ENCODE results near the gene NUP205. TPM values are rescaled to one million over a fixed set of nuclear protein-coding genes. Genes with fewer than 3 reads are reported as not detected.

Gene NUP205
- total RNA-seq, 1 experiment from 2014 or later, result 91.0 TPM

DNA sequence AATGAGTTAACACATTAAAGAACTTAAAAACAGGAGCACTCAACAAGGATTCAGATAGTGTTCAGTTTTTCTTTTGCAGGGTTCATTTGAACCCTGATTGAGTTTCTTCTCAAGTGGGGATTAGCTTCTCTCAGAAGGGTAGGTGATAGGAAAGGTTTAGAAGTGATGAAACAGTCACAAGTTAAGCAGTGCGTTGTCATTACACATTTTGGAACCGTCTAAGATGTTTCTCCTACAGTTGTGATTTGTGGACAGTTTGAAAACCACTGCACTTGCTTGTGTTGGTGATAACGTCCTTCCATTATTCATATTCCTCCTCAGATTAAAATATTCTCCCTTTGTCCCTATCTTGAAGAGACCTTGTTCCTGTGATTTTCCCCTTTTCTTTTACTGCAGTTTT is 107.3 kb downstream of the NUP205 start:
- Histone ChIP-seq H3K9me3 (ENCODE audit: control insufficient read depth in 1 of 2, insufficient read depth in 1 of 2, low read depth in 1 of 2, low read length in 2 of 2) (no peaks in the 10 kb centered on the region), H2AFZ (ENCODE audit: low read depth, low read length, poor library complexity, severe bottlenecking) (no peak overlapping the region), H3K27ac (ENCODE audit: low read depth, low read length) (no peak overlapping the region), H3K36me3 (ENCODE audit: control insufficient read depth in 1 of 2, insufficient read depth in 2 of 2, low read length in 2 of 2) (no peaks in the 10 kb centered on the region), H3K4me1 (ENCODE audit: control insufficient read depth in 1 of 2, insufficient read depth in 2 of 2, low read length in 2 of 2) (peaks cover 3 to 22% of the 10 kb centered on the region in 2 experiments; a peak in 1 of 4 replicates), H3K79me2 (ENCODE audit: insufficient read depth, low read length) (peaks cover 75% of the 10 kb centered on the region), H3K27me3 (ENCODE audit: insufficient read depth, low read length) (no peaks in the 10 kb centered on the region), H3K9me2 (ENCODE audit: insufficient read depth) (no peaks in the 10 kb centered on the region), H3K4me3 (replicated peaks in 1 of 2; ENCODE audit: low read depth in 1 of 2, low read length in 2 of 2) (no peak overlapping the region), H4K20me1 (ENCODE audit: insufficient read depth) (no peaks in the 10 kb centered on the region), H3K4me2 (ENCODE audit: low read length) (no peak overlapping the region), H3K9ac (ENCODE audit: low read length) (no peak overlapping the region)
- TF ChIP-seq YY1 (IDR thresholded peaks at IDR 0.05; ENCODE audit: extremely low read depth, insufficient replicate concordance, low read depth, low read length) (no peak), ATF3 (IDR thresholded peaks at IDR 0.05) (no peak)
- ChIA-PET POLR2A (interaction anchor here (3.0 kb wide), 1 partner anchor 79 kb away, joined by 11 read pairs; no protein-coding TSS in a partner anchor), RAD21 (ENCODE audit: low non-redundant PET in 1 of 2, low total read pairs in 2 of 2, uncharacterized antibody in 2 of 2, unreplicated experiment in 2 of 2) (no interaction called here), CTCF (no interaction called here)
- ATAC-seq (no peak), DNase-seq (ENCODE audit: low read depth, low spot score) (no peak)
- intact Hi-C loops (cut with micrococcal nuclease), result loop anchor here (5.0 kb wide), 1 partner anchor 1953 kb away; no protein-coding TSS in a partner anchor
- BruUV-seq (replicated peaks), result no TSS peak

DNA sequence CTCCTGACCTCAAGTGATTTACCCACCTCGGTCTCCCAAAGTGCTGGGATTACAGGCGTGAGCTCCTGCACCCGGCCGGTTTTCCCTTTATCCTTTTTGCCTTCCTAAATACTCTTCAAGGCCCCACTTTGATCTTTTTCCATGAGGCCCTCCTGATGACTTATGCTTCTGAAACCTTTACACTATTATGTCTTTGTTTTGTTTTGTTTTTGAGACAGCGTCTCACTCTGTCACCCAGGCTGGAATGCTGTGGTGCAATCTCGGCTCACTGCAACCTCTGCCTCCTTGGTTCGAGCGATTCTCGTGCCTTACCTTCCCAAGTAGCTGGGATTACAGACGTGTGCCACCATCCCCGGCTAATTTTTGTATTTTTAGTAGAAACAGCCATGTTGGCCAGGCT is 108.4 kb downstream of the NUP205 start:
- ChIA-PET RAD21 (ENCODE audit: low non-redundant PET in 1 of 2, low total read pairs in 2 of 2, uncharacterized antibody in 2 of 2, unreplicated experiment in 2 of 2) (no interaction called here), CTCF (no interaction called here), POLR2A (no interaction called here)
- peaks cover 86% of the 10 kb centered on the region for H3K79me2 ChIP-seq (ENCODE audit: insufficient read depth, low read length)
- no peak for TF ChIP-seq ZFX (IDR thresholded peaks at IDR 0.05)
- TF ChIP-seq, protein P1, sequence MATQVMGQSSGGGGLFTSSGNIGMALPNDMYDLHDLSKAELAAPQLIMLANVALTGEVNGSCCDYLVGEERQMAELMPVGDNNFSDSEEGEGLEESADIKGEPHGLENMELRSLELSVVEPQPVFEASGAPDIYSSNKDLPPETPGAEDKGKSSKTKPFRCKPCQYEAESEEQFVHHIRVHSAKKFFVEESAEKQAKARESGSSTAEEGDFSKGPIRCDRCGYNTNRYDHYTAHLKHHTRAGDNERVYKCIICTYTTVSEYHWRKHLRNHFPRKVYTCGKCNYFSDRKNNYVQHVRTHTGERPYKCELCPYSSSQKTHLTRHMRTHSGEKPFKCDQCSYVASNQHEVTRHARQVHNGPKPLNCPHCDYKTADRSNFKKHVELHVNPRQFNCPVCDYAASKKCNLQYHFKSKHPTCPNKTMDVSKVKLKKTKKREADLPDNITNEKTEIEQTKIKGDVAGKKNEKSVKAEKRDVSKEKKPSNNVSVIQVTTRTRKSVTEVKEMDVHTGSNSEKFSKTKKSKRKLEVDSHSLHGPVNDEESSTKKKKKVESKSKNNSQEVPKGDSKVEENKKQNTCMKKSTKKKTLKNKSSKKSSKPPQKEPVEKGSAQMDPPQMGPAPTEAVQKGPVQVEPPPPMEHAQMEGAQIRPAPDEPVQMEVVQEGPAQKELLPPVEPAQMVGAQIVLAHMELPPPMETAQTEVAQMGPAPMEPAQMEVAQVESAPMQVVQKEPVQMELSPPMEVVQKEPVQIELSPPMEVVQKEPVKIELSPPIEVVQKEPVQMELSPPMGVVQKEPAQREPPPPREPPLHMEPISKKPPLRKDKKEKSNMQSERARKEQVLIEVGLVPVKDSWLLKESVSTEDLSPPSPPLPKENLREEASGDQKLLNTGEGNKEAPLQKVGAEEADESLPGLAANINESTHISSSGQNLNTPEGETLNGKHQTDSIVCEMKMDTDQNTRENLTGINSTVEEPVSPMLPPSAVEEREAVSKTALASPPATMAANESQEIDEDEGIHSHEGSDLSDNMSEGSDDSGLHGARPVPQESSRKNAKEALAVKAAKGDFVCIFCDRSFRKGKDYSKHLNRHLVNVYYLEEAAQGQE (IDR thresholded peaks at IDR 0.05; ENCODE audit: low read depth), result no peak
- TF ChIP-seq, protein P2, sequence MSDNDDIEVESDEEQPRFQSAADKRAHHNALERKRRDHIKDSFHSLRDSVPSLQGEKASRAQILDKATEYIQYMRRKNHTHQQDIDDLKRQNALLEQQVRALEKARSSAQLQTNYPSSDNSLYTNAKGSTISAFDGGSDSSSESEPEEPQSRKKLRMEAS (IDR thresholded peaks at IDR 0.05), result no peak
- no peak for TF ChIP-seq POLR2AphosphoS5 (IDR thresholded peaks at IDR 0.05; ENCODE audit: low read depth, low read length)
- no peak for TF ChIP-seq CEBPB (IDR thresholded peaks at IDR 0.05; ENCODE audit: low read depth)
- no peak for TF ChIP-seq SP1 (IDR thresholded peaks at IDR 0.05; ENCODE audit: low read depth)
- no peak for TF ChIP-seq ATF3 (IDR thresholded peaks at IDR 0.05)
- TF ChIP-seq YY1 (IDR thresholded peaks at IDR 0.05; ENCODE audit: extremely low read depth, insufficient replicate concordance, low read depth, low read length), result no peak
- TF ChIP-seq TCF7L2 (IDR thresholded peaks at IDR 0.05; ENCODE audit: borderline replicate concordance, extremely low read depth, insufficient read depth, insufficient read length), result no peak
- no peak for TF ChIP-seq SRF (IDR thresholded peaks at IDR 0.05; ENCODE audit: low read depth)
- no peak for TF ChIP-seq SIN3A (IDR thresholded peaks at IDR 0.05; ENCODE audit: low read depth)
- no peak for TF ChIP-seq EZH2 (IDR thresholded peaks at IDR 0.05)
- H3K27me3 ChIP-seq (ENCODE audit: insufficient read depth, low read length), result no peaks in the 10 kb centered on the region
- ATAC-seq, result no peak
- no TSS peak for BruUV-seq (replicated peaks)
- H3K4me1 ChIP-seq (ENCODE audit: control insufficient read depth in 1 of 2, insufficient read depth in 2 of 2, low read length in 2 of 2), result peaks cover 3 to 21% of the 10 kb centered on the region in 2 experiments; a peak in 1 of 4 replicates
- no peaks in the 10 kb centered on the region for H3K9me3 ChIP-seq (ENCODE audit: control insufficient read depth in 1 of 2, insufficient read depth in 1 of 2, low read depth in 1 of 2, low read length in 2 of 2)
- no peak overlapping the region for H3K27ac ChIP-seq (ENCODE audit: low read depth, low read length)
- intact Hi-C loops (cut with micrococcal nuclease), result loop anchor here (5.0 kb wide), 1 partner anchor 1954 kb away; no protein-coding TSS in a partner anchor
- H3K9ac ChIP-seq (ENCODE audit: low read length), result no peak overlapping the region
- H3K36me3 ChIP-seq (ENCODE audit: control insufficient read depth in 1 of 2, insufficient read depth in 2 of 2, low read length in 2 of 2), result no peaks in the 10 kb centered on the region
- H3K4me2 ChIP-seq (ENCODE audit: low read length), result no peak overlapping the region
- no peak overlapping the region for H2AFZ ChIP-seq (ENCODE audit: low read depth, low read length, poor library complexity, severe bottlenecking)
- H3K4me3 ChIP-seq (replicated peaks in 1 of 2; ENCODE audit: low read depth in 1 of 2, low read length in 2 of 2), result no peak overlapping the region
- H3K9me2 ChIP-seq (ENCODE audit: insufficient read depth), result no peaks in the 10 kb centered on the region
- no peaks in the 10 kb centered on the region for H4K20me1 ChIP-seq (ENCODE audit: insufficient read depth)
- no peak for DNase-seq (ENCODE audit: low read depth, low spot score)
